Right renal cortex interstitium (tissue), 3 donors: ENCODE measurements around the gene SKIC8. TPM values are rescaled to one million over a fixed set of nuclear protein-coding genes. Genes with fewer than 3 reads are reported as not detected.
"Not testable (repeated sequence)": the region's sequence is repeated elsewhere in the genome, so short reads cannot be mapped to it uniquely, and the experiment has no call there.

Experiments
- DNase-seq, 3 donors: peaks; one replicate each; pipeline ENCODE4 v3.0.0-alpha.2; 2013; ENCODE audit warnings: low read depth in 3 of 3, low spot score in 2 of 3
- polyA plus RNA-seq, 3 donors: library from polyadenylated mRNA; unstranded; fragments of 120-200 nt; gene quantifications; one replicate each; pipeline ENCODE4 v1.2.1, GENCODE V29; 2013; ENCODE audit not compliant: insufficient read length in 3 of 3

The SKIC8 gene
- polyA plus RNA-seq, 3 donors, result 109 to 121 (median 118) TPM

GRCh38 chr15:78263351-78263781, 36.0 kb downstream of the SKIC8 start:
- DNase-seq, result no peak

- DNase-seq, result no peak
These were observed 38.3 kb downstream of the SKIC8 start for GRCh38 chr15:78261062-78261461.

- DNase-seq, result no peak
These were observed 38.9 kb downstream of the SKIC8 start for GRCh38 chr15:78260489-78260888.

GRCh38 chr15:78259232-78259631, 40.2 kb downstream of the SKIC8 start:
- no peak for DNase-seq

DNA sequence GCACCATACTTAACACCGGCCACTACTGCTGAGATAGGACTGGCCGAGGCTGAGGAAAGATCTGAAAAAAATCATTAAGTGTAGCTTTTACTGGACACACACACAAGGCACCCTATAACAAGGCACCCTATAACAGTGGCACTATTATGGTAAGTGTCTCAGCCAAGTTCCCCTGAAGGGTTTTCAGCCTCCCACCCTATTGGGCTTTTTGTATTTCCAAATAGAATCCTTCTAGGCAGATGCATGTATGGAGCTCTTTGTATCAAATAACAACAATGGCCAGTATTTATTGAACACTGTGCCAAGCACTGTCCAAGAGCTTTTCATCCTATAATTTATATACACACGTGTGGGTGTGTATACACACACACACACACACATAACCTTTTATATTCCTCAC, 41.7 kb downstream of the SKIC8 start:
- DNase-seq, result no peak

DNA sequence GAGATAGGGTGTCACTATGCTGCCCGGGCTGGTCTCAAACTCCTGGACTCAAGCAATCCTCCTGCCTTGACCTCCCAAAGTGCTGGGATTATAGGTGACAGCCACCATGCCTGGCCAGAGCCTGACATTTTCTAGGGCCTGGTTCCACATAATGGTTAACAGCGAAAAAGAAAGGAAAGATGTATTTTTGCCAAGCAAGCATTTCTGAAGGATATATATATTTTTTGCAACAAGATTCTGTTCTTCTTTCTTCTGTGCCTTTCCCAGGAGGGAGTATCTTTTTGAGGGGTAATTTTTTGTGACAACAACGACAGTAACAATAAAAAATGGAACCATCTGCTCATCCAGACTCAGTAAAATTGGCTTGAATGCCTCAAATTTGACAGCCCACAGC, 43.4 kb downstream of the SKIC8 start:
- DNase-seq, result no peak

GRCh38 chr15:78255421-78256043, 43.9 kb downstream of the SKIC8 start:
- DNase-seq, result no peak

DNA sequence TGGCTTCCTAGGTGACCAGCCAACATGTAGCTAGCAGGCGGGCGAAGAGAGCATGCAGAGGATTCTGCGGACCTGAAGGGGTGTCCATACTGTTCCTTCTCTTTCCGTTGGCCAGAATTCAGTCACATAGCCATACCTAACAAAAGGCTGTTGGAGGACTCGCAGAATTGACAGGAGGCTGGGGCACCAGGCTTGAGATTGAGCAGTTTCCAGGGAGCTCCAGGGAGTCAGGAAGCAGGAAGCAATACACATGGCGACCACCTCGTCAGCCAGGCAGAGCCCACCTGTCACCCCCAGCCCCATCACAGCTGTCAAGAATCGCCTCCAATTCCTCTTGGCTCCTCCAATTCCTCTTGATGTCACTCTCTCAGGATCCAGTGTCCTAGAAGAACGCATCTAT, 48.3 kb downstream of the SKIC8 start:
- DNase-seq, result no peak

DNA sequence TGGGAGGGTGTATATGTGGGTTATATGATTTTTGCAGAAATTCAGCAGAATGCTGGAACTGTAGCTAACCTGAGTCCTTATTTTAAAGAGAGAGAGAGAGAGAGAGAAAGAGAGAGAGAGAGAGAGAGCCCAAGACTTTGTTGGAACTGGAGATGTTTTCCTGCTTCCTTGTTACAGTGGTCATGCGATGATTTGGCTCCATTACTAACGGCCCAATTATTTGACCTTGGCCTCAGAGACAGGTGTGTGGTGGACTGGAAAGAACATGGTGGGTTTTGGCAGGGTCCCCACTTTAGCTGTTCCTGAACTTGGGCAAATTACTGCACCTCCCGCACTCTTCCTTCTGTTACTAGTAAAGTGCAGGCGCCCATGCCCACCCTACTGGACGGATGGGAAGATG, 50.3 kb downstream of the SKIC8 start:
- DNase-seq, result no peak

DNA sequence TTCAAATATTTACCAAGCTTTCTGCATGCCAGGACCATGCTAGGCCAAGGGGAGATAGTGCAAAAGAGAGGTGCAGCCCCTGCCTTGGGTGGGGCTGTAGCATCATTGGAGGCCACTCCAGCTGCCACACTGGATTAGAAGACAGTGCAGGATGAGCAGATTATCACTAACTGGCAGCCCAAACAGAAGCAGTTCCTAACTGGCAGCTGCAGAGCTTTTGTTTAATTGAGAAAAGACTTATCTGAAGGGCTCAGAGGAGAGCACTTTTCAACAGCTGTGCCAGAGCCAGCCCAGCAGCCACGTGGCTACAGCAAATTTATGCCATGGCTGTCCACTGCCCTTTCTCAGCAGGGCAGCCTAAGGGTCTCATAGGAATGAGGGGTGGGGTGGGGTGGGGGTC, 51.5 kb downstream of the SKIC8 start:
- no peak for DNase-seq

DNA sequence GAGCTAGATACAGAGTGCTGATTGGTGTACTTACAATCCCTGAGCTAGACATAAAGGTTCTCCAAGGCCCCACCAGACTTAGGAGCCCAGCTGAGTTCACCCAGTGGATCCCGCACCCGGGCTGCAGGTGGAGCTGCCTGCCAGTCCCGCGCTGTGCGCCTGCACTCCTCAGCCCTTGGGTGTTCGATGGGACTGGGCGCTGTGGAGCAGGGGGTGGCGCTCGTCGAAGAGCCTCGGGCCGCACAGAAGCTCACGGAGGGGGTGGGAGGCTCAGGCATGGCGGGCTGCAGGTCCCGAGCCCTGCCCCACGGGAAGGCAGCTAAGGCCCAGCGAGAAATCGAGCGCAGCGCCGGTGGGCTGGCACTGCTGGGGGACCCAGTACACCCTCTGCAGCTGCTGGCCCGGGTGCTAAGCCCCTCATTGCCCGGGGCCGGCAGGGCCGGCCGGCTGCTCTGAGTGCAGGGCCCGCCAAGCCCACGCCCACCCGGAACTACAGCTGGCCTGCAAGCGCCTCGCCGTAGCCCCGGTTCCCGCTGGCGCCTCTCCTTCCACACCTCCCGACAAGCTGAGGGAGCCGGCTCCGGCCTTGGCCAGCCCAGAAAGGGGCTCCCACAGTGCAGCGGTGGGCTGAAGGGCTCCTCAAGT, 53.3 kb downstream of the SKIC8 start:
- not testable (repeated sequence) for DNase-seq

- DNase-seq, result not testable (repeated sequence)
These were observed 54.0 kb downstream of the SKIC8 start for GRCh38 chr15:78245392-78245791.

DNA sequence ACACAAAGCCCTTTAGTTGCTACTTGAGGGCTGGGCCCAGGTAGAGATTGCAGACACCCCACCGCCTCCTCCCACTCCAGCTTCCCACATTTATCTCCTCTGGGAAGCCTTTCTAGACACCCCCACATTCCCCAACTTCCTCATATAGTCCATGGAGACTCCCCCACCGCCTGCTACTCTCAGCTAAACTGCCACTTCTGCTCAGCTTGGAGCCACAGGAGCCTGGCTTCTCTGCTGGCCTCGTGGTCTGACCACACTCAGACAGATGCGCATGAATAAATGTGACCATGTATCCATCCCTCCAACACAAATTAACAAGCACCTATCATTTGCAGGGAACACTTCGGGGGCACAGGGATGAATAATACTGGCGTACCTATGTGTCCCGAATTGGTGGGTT, 54.5 kb downstream of the SKIC8 start:
- DNase-seq, result no peak

- no peak for DNase-seq
These were observed 55.3 kb downstream of the SKIC8 start for GRCh38 chr15:78244101-78244500.

GRCh38 chr15:78243491-78243941, 55.9 kb downstream of the SKIC8 start:
- no peak for DNase-seq

DNA sequence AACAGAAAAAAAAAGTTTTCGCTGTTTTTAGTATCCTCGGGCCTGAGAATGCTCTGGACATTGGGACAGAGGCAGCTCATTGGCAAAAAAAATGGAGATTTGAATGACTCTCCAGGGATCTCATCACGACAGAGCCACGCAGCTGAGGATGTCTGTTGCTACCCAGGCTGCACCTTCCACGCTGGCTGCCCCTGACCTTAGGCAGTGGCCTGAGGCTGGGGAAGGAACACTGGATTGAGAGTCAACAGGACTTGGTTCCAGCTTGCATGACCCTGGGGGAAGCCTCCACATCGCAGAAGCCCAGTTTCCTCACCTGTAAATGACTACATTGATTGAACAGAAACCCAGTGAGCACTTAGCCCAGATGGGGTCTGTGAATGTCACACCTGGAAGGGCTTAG, 56.4 kb downstream of the SKIC8 start:
- DNase-seq, result no peak

GRCh38 chr15:78242128-78242527, 57.3 kb downstream of the SKIC8 start:
- DNase-seq, result no peak

GRCh38 chr15:78241017-78241416, 58.4 kb downstream of the SKIC8 start:
- DNase-seq, result peak in 2 of 3 donors; percentile 52 to 55

DNA sequence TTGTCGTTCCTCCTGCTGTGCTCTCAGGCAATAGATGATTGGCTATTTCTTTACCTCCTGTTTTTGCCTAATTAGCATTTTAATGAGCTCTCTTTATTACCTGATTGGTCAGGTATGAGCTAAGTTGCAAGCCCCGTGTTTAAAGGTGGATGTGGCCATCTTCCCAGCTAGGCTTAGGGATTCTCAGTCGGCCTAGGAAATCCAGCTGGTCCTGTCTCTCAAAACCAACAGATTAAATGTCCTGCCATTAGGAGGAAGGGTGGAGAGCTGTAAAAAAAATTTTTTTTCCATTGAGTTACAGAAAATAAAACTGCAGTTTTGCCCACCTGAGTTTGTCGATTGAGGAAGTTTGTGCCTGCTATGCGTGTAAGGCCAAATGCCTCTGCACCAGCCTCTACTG, 59.6 kb downstream of the SKIC8 start:
- no peak for DNase-seq

- no peak for DNase-seq
These were observed 62.3 kb downstream of the SKIC8 start for GRCh38 chr15:78237146-78237545.

DNA sequence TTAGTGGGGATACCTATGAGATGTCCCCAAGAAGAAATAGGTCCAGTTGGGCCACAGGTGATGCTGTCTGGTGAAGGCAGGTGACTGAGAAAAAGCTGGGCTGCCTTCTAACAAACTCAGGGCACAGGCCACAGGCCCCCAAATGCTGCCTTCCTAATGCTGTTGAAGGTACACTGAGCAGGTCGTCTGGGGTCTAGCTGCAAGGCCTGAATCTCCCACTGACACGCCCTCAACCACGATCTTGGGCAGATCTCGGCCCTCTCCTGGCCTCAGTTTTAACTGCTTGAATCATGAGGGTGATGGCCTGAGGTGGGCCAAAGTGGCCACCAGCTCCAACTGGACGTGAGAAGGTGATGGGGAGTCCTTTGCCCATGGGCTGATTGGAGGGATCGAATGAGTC, 62.9 kb downstream of the SKIC8 start:
- DNase-seq, result no peak

DNA sequence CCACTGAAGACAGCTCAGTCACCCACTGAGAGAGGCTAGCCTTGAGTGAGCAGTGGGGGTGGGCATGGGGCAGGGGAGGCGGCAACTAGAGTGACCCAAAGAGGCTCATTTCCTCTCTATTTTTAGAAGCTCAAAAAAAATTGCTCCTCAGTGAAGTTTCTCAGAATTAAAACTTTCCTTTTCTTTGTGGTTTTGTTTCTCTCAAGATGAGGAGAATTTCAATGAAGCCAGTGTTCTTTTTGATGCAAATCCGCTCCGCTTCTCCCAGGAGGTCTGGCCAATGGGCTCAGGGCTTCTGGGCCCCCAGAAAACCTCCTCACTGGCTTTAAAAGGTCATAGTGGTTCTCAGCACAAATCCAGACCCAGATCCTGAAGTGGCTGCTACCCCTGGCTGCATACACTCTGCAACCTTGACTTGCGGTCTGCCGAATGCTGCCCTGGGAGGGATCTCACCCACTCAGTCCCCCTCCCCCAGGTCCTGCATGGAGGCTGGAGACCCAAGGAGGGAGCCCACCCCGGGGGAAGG, 64.8 kb downstream of the SKIC8 start, which contains the start of gene ACSBG1:
Gene ACSBG1, minus strand, starts transcription at position 51 of the 526 bp plus-strand sequence. CDS start 64 bp downstream, outside the sequence.
- DNase-seq, result no peak
